Neural cell (in vitro differentiated cells): ENCODE measurements around the gene CSKMT. TPM values are rescaled to one million over a fixed set of nuclear protein-coding genes. Genes with fewer than 3 reads are reported as not detected.

Source experiments
- H2AFZ ChIP-seq: fragments of 200-600, 300-800 bp; sonication (generic), shearing (Covaris generic); 2 replicates; pipeline ENCODE4 v1.6.0; 2014; ENCODE audit warnings: low read depth, mild to moderate bottlenecking, antibody characterized with exemption, low read length, moderate library complexity
- H3F3A ChIP-seq: fragments of 200-600 bp; shearing (Covaris generic); 2 replicates; pipeline ENCODE4 v1.6.1; 2016; ENCODE audit warnings: mild to moderate bottlenecking, moderate library complexity, mixed read lengths, antibody characterized with exemption, low read length; ENCODE audit not compliant: insufficient read depth, poor library complexity, severe bottlenecking
- H3K27ac ChIP-seq: fragments of 200-600, 300-800 bp; sonication (generic), shearing (Covaris generic); 2 replicates; pipeline ENCODE4 v1.5.1; 2014; ENCODE audit warnings: mild to moderate bottlenecking, low read length, moderate library complexity
- H3K27me3 ChIP-seq: fragments of 300-800, 200-600 bp; sonication (generic), shearing (Covaris generic); 2 replicates; pipeline ENCODE4 v1.6.0; 2014; ENCODE audit warnings: mild to moderate bottlenecking, low read depth, low read length, moderate library complexity; ENCODE audit not compliant: insufficient read depth
- H3K36me3 ChIP-seq: fragments of 300-800, 200-600 bp; sonication (generic), shearing (Covaris generic); 2 replicates; pipeline ENCODE4 v1.5.1; 2014; ENCODE audit warnings: mild to moderate bottlenecking, antibody characterized with exemption, low read length, moderate library complexity; ENCODE audit not compliant: insufficient read depth
- H3K4me2 ChIP-seq: fragments of 300-800, 200-600 bp; sonication (generic), shearing (Covaris generic); 2 replicates; pipeline ENCODE4 v1.6.0; 2014; ENCODE audit warnings: mild to moderate bottlenecking, low read length
- H3K4me3 ChIP-seq: fragments of 300-800, 200-600 bp; sonication (generic), shearing (Covaris generic); 2 replicates; pipeline ENCODE4 v1.5.1; 2014; ENCODE audit warnings: mild to moderate bottlenecking, low read length, moderate library complexity
- H3K79me2 ChIP-seq: fragments of 200-600 bp; shearing (Covaris generic); replicated peaks from 2 replicates; pipeline ENCODE4 v1.6.0; 2014; ENCODE audit warnings: mild to moderate bottlenecking, low read length, moderate library complexity; ENCODE audit not compliant: insufficient read depth
- H3K9ac ChIP-seq: fragments of 300-800, 200-600 bp; sonication (generic), shearing (Covaris generic); 2 replicates; pipeline ENCODE4 v1.6.1; 2016; ENCODE audit warnings: mild to moderate bottlenecking, low read length, mixed read lengths
- H3K9me2 ChIP-seq: fragments of 200-600 bp; shearing (Covaris generic); 2 replicates; pipeline ENCODE4 v1.6.1; 2016; ENCODE audit warnings: mild to moderate bottlenecking, low read length, mixed read lengths; ENCODE audit not compliant: insufficient read depth
- H3K9me3 ChIP-seq: fragments of 200-600, 300-800 bp; sonication (generic), shearing (Covaris generic); 2 replicates; pipeline ENCODE4 v1.6.1; 2016; ENCODE audit warnings: mild to moderate bottlenecking, mixed run types, low read length, moderate library complexity, mixed read lengths
- H4K20me1 ChIP-seq: fragments of 200-600 bp; shearing (Covaris generic); 2 replicates; pipeline ENCODE4 v1.6.1; 2016; ENCODE audit warnings: mild to moderate bottlenecking, mixed run types; ENCODE audit not compliant: insufficient read depth
- CTCF ChIP-seq: fragments of 450-650 bp; IDR thresholded peaks from 2 replicates; pipeline ENCODE4 v1.5.1; 2014; ENCODE audit warnings: antibody characterized with exemption, mild to moderate bottlenecking, moderate library complexity; ENCODE audit not compliant: poor library complexity, severe bottlenecking
- EP300 ChIP-seq: fragments of 450-650 bp; conservative IDR thresholded peaks from 2 replicates; pipeline ENCODE4 v1.6.1; 2014; ENCODE audit warnings: antibody characterized with exemption, mild to moderate bottlenecking, moderate library complexity; ENCODE audit not compliant: poor library complexity, severe bottlenecking
- EZH2 ChIP-seq: fragments of 200-600, 300-800 bp; shearing (Covaris generic), sonication (generic); IDR thresholded peaks from 2 replicates; pipeline ENCODE4 v1.6.1; 2014; ENCODE audit warnings: antibody characterized with exemption, low read length, borderline replicate concordance, mild to moderate bottlenecking; ENCODE audit not compliant: insufficient read depth, poor library complexity, severe bottlenecking
- MXI1 ChIP-seq: fragments of 450-650 bp; conservative IDR thresholded peaks from 2 replicates; pipeline ENCODE4 v1.6.1; 2014; ENCODE audit warnings: antibody characterized with exemption, mild to moderate bottlenecking; ENCODE audit not compliant: poor library complexity, severe bottlenecking
- POLR2AphosphoS5 ChIP-seq: IDR thresholded peaks from 2 replicates; pipeline ENCODE4 v1.6.1; 2012
- RAD21 ChIP-seq: fragments of 450-650 bp; conservative IDR thresholded peaks from 2 replicates; pipeline ENCODE4 v1.6.1; 2014; ENCODE audit warnings: antibody characterized with exemption, mild to moderate bottlenecking, moderate library complexity
- REST ChIP-seq: IDR thresholded peaks from 2 replicates; pipeline ENCODE4 v1.6.1; 2012; ENCODE audit warnings: borderline replicate concordance
- SMC3 ChIP-seq: fragments of 450-650 bp; conservative IDR thresholded peaks from 2 replicates; pipeline ENCODE4 v1.6.1; 2014; ENCODE audit warnings: antibody characterized with exemption, mild to moderate bottlenecking, moderate library complexity; ENCODE audit not compliant: poor library complexity
- TAF1 ChIP-seq: IDR thresholded peaks from 2 replicates; pipeline ENCODE4 v1.6.1; 2012; ENCODE audit warnings: low read depth
- polyA plus RNA-seq: library from polyadenylated mRNA; depleted of rRNA; stranded (reverse); fragments of >200 nt; gene quantifications from 2 replicates; pipeline ENCODE4 v1.2.3, GENCODE V29; 2014

CSKMT gene
- polyA plus RNA-seq, 1 donor from 2014 or later = 16.0 TPM

GRCh38 chr11:62621027-62621566 lies 44.0 kb upstream of the CSKMT start:
- no peaks in the 10 kb centered on the region for H4K20me1 ChIP-seq
- H3F3A ChIP-seq = peaks cover 6% of the 10 kb centered on the region
- peak overlapping the region; percentile 93 for H3K9ac ChIP-seq
- TF ChIP-seq CTCF = no peak
- no peak for TF ChIP-seq TAF1
- no peak for TF ChIP-seq REST
- TF ChIP-seq EZH2 = no peak
- no peak for TF ChIP-seq EP300
- TF ChIP-seq SMC3 = no peak
- no peak for TF ChIP-seq RAD21
- H3K9me2 ChIP-seq = no peaks in the 10 kb centered on the region
- H3K4me2 ChIP-seq = peak overlapping the region; percentile 87
- no peaks in the 10 kb centered on the region for H3K36me3 ChIP-seq
- peaks cover 8% of the 10 kb centered on the region for H3K79me2 ChIP-seq
- peak overlapping the region; percentile 81 for H3K4me3 ChIP-seq
- H3K27me3 ChIP-seq = no peaks in the 10 kb centered on the region
- H3K9me3 ChIP-seq = no peaks in the 10 kb centered on the region
- peak overlapping the region; percentile 78 for H3K27ac ChIP-seq
- H2AFZ ChIP-seq = peak overlapping the region; percentile 54

GRCh38 chr11:62621567-62622470 lies 43.3 kb upstream of the CSKMT start, which contains the start of gene B3GAT3:
B3GAT3 (minus strand) TSS chr11:62621986; CDS start chr11:62621947, 39 bp downstream.
- Histone ChIP-seq H3K9ac (peak within 1 kb of the TSS; percentile 93), H3K27ac (peak within 1 kb of the TSS; percentile 78), H3K9me3 (no peaks in the 10 kb centered on the region), H2AFZ (peak within 1 kb of the TSS; percentile 54), H3K27me3 (no peaks in the 10 kb centered on the region), H3F3A (peaks cover 6% of the 10 kb centered on the region), H3K36me3 (no peaks in the 10 kb centered on the region), H3K4me2 (peak within 1 kb of the TSS; percentile 87), H3K4me3 (peak within 1 kb of the TSS; percentile 81), H3K9me2 (no peaks in the 10 kb centered on the region), H3K79me2 (peaks cover 8% of the 10 kb centered on the region), H4K20me1 (no peaks in the 10 kb centered on the region)
- TF ChIP-seq MXI1 (peak; percentile 96), POLR2AphosphoS5 (peak; percentile 85), EZH2 (no peak), CTCF (no peak), EP300 (no peak), RAD21 (no peak), SMC3 (no peak), TAF1 (no peak), REST (peak; percentile 16)
